ENCODE data around the gene ZRANB1. TPM values are rescaled to one million over a fixed set of nuclear protein-coding genes. Genes with fewer than 3 reads are reported as not detected.

The ZRANB1 gene
- total and polyA plus RNA-seq, 8 donors, result 15.3 to 31.5 (median 27.0) TPM

- H3K9me3 ChIP-seq, result no peaks in the 10 kb centered on the region
- H3K4me3 ChIP-seq, result no peak overlapping the region
- H3K27me3 ChIP-seq, result no peaks in the 10 kb centered on the region
- peak in 2 of 4 donors; percentile 30 to 64 for DNase-seq
- intact Hi-C loops (cut with DNase I), result no loop called here
- TF ChIP-seq CTCF (IDR thresholded peaks at IDR 0.05), result no peak
- H3K27ac ChIP-seq, result peak overlapping the region; percentile 57 to 65
- no peak for ATAC-seq
- H3K4me1 ChIP-seq, result peaks cover 23 to 30% of the 10 kb centered on the region in 2 donors
- peaks cover 0 to 100% of the 10 kb centered on the region in 2 donors for H3K36me3 ChIP-seq
These were observed 59.6 kb downstream of the ZRANB1 start for GRCh38 chr10:125001313-125002046.

GRCh38 chr10:125002047-125002422 lies 60.1 kb downstream of the ZRANB1 start:
- peaks cover 0 to 98% of the 10 kb centered on the region in 2 donors for H3K36me3 ChIP-seq
- H3K27ac ChIP-seq, result peak overlapping the region in 1 of 2 donors; percentile 65
- no peaks in the 10 kb centered on the region for H3K27me3 ChIP-seq
- DNase-seq (no peak), ATAC-seq (no peak)
- no peaks in the 10 kb centered on the region for H3K9me3 ChIP-seq
- H3K4me3 ChIP-seq, result no peak overlapping the region
- intact Hi-C loops (cut with DNase I), result no loop called here
- peaks cover 23 to 30% of the 10 kb centered on the region in 2 donors for H3K4me1 ChIP-seq
- no peak for TF ChIP-seq CTCF (IDR thresholded peaks at IDR 0.05)

- ATAC-seq (no peak), DNase-seq (peak in 2 of 4 donors; percentile 33 to 64)
- intact Hi-C loops (cut with DNase I), result no loop called here
- Histone ChIP-seq H3K36me3 (peaks cover 0 to 92% of the 10 kb centered on the region in 2 donors), H3K9me3 (no peaks in the 10 kb centered on the region), H3K27ac (no peak overlapping the region), H3K4me3 (no peak overlapping the region), H3K27me3 (no peaks in the 10 kb centered on the region), H3K4me1 (peaks cover 26 to 30% of the 10 kb centered on the region in 2 donors)
- no peak for TF ChIP-seq CTCF (IDR thresholded peaks at IDR 0.05)
These were observed 60.7 kb downstream of the ZRANB1 start for GRCh38 chr10:125002423-125003145.

GRCh38 chr10:125003146-125003900 lies 61.4 kb downstream of the ZRANB1 start:
- Histone ChIP-seq H3K9me3 (no peaks in the 10 kb centered on the region), H3K36me3 (peaks cover 0 to 85% of the 10 kb centered on the region in 2 donors), H3K4me1 (peaks cover 27 to 30% of the 10 kb centered on the region in 2 donors), H3K27ac (no peak overlapping the region), H3K27me3 (no peaks in the 10 kb centered on the region), H3K4me3 (no peak overlapping the region)
- ATAC-seq (no peak), DNase-seq (peak in 2 of 4 donors; percentile 28 to 68)
- no peak for TF ChIP-seq CTCF (IDR thresholded peaks at IDR 0.05)
- intact Hi-C loops (cut with DNase I), result no loop called here

Measured in left lung (tissue), 10 donors.